NCI-H2196 (cell line): ENCODE results near the gene DNAH8.
"Not testable (repeated sequence)": the region's sequence is repeated elsewhere in the genome, so short reads cannot be mapped to it uniquely, and the experiment has no call there.

ENCODE experiments used
- DNase-seq: peaks from one replicate; lab custom pipeline; 2025; ENCODE audit not compliant: unreplicated experiment; lab: John Stamatoyannopoulos, UW

DNAH8 gene

GRCh38 chr6:38831865-38832264, 116.8 kb downstream of the DNAH8 start:
- DNase-seq: no peak

GRCh38 chr6:38833320-38833719, 118.2 kb downstream of the DNAH8 start:
- DNase-seq: no peak

GRCh38 chr6:38836585-38836984, 121.5 kb downstream of the DNAH8 start:
- DNase-seq: no peak

- no peak for DNase-seq
Observed at GRCh38 chr6:38837101-38837500, 122.0 kb downstream of the DNAH8 start.

GRCh38 chr6:38843798-38844197, 128.7 kb downstream of the DNAH8 start:
- DNase-seq: no peak

GRCh38 chr6:38845931-38846330, 130.8 kb downstream of the DNAH8 start:
- DNase-seq: no peak

- no peak for DNase-seq
Observed at GRCh38 chr6:38846361-38846760, 131.2 kb downstream of the DNAH8 start.

- no peak for DNase-seq
Observed at GRCh38 chr6:38846844-38847243, 131.7 kb downstream of the DNAH8 start.

GRCh38 chr6:38847497-38847896, 132.4 kb downstream of the DNAH8 start:
- DNase-seq: no peak

- DNase-seq: no peak
Observed at GRCh38 chr6:38848760-38849159, 133.6 kb downstream of the DNAH8 start.

- DNase-seq: no peak
Observed at GRCh38 chr6:38852215-38852614, 137.1 kb downstream of the DNAH8 start.

- no peak for DNase-seq
Observed at GRCh38 chr6:38853236-38853635, 138.1 kb downstream of the DNAH8 start.

GRCh38 chr6:38856492-38856891, 141.4 kb downstream of the DNAH8 start:
- no peak for DNase-seq

GRCh38 chr6:38857815-38858214, 142.7 kb downstream of the DNAH8 start:
- no peak for DNase-seq

GRCh38 chr6:38860041-38860440, 144.9 kb downstream of the DNAH8 start:
- DNase-seq: no peak

- no peak for DNase-seq
Observed at GRCh38 chr6:38861926-38862401, 146.9 kb downstream of the DNAH8 start.

GRCh38 chr6:38865521-38866174, 150.5 kb downstream of the DNAH8 start:
- DNase-seq: no peak

- no peak for DNase-seq
Observed at GRCh38 chr6:38867726-38868125, 152.6 kb downstream of the DNAH8 start.

- DNase-seq: peak; percentile 62
Observed at GRCh38 chr6:38871741-38872568, 156.8 kb downstream of the DNAH8 start.

- DNase-seq: no peak
Observed at GRCh38 chr6:38873001-38873400, 157.9 kb downstream of the DNAH8 start.

- DNase-seq: not testable (repeated sequence)
Observed at GRCh38 chr6:38873816-38874215, 158.7 kb downstream of the DNAH8 start.

- DNase-seq: no peak
Observed at GRCh38 chr6:38876475-38876874, 161.4 kb downstream of the DNAH8 start.
